Measurements from ENCODE around the gene PATJ.

The PATJ gene

GRCh38 chr1:61993331-61993961 lies 251.2 kb downstream of the PATJ start:
- no peak for DNase-seq

GRCh38 chr1:61995641-61996040 lies 253.4 kb downstream of the PATJ start:
- no peak for DNase-seq

GRCh38 chr1:61997123-61997522 lies 254.8 kb downstream of the PATJ start:
- DNase-seq = no peak

- DNase-seq = no peak
These were observed 261.5 kb downstream of the PATJ start for GRCh38 chr1:62003777-62004176.

GRCh38 chr1:62006690-62007089 lies 264.4 kb downstream of the PATJ start:
- DNase-seq = no peak

- DNase-seq = no peak
These were observed 268.7 kb downstream of the PATJ start for GRCh38 chr1:62011006-62011405.

GRCh38 chr1:62012095-62012494 lies 269.8 kb downstream of the PATJ start:
- no peak for DNase-seq

GRCh38 chr1:62012836-62013235 lies 270.6 kb downstream of the PATJ start:
- DNase-seq = no peak

GRCh38 chr1:62013264-62013663 lies 271.0 kb downstream of the PATJ start:
- no peak for DNase-seq

GRCh38 chr1:62022382-62022983 lies 280.2 kb downstream of the PATJ start:
- DNase-seq = no peak

GRCh38 chr1:62024690-62025089 lies 282.4 kb downstream of the PATJ start:
- no peak for DNase-seq

GRCh38 chr1:62025154-62025553 lies 282.9 kb downstream of the PATJ start:
- DNase-seq = no peak

GRCh38 chr1:62025892-62026291 lies 283.6 kb downstream of the PATJ start:
- no peak for DNase-seq

GRCh38 chr1:62029704-62030103 lies 287.4 kb downstream of the PATJ start:
- DNase-seq = no peak

GRCh38 chr1:62034790-62035189 lies 292.5 kb downstream of the PATJ start:
- no peak for DNase-seq

GRCh38 chr1:62037274-62037673 lies 295.0 kb downstream of the PATJ start:
- DNase-seq = no peak

GRCh38 chr1:62038594-62039284 lies 296.5 kb downstream of the PATJ start:
- DNase-seq = no peak

GRCh38 chr1:62040450-62040849 lies 298.2 kb downstream of the PATJ start:
- no peak for DNase-seq

- DNase-seq = no peak
These were observed 298.7 kb downstream of the PATJ start for GRCh38 chr1:62040973-62041372.

- no peak for DNase-seq
These were observed 300.9 kb downstream of the PATJ start for GRCh38 chr1:62043154-62043553.

GRCh38 chr1:62045574-62045973 lies 303.3 kb downstream of the PATJ start:
- no peak for DNase-seq

GRCh38 chr1:62046927-62047326 lies 304.6 kb downstream of the PATJ start:
- DNase-seq = no peak

- no peak for DNase-seq
These were observed 307.9 kb downstream of the PATJ start for GRCh38 chr1:62050165-62050564.

- no peak for DNase-seq
These were observed 310.7 kb downstream of the PATJ start for GRCh38 chr1:62052946-62053345.

GRCh38 chr1:62054188-62054587 lies 311.9 kb downstream of the PATJ start:
- DNase-seq = no peak

All from NCI-H748 treated with DMSO at 0.1 percent for 48 hours (cell line).